ENCODE data around the gene ACTL9.

Gene ACTL9

DNA sequence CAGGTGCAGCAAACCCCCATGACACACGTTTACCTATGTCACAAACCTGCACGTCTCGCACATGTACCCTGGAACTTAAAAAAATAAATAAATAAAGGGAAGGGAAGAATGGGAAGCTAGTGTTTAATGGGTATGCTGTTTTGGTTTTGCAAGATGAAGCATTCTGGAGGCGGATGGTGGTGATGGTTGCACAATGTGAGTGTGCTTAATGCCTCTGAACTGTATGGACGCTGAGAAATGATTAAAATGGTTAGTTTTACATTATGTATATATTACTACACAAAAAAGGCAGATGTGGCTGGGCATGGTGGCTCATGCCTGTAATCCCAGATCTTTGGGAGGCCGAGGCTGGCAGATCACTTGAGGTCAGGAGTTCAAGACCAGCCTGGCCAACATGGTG lies 50.4 kb downstream of the ACTL9 start:
- Histone ChIP-seq H3K9me3 (ENCODE audit: insufficient read depth, low read depth, low read length) (no peaks in the 10 kb centered on the region), H3K9ac (ENCODE audit: low read depth, low read length, poor library complexity, severe bottlenecking) (no peak overlapping the region), H3K4me1 (ENCODE audit: insufficient read depth, low read length, poor library complexity, severe bottlenecking) (peaks cover 3% of the 10 kb centered on the region), H3F3A (ENCODE audit: low read depth) (no peaks in the 10 kb centered on the region), H3K27me3 (ENCODE audit: insufficient read depth, low read length, poor library complexity, severe bottlenecking) (no peaks in the 10 kb centered on the region), H4K20me1 (ENCODE audit: insufficient read depth, low read length, poor library complexity, severe bottlenecking) (no peaks in the 10 kb centered on the region), H3K4me2 (ENCODE audit: low read depth, low read length, poor library complexity, severe bottlenecking) (no peak overlapping the region), H3K9me2 (replicated peaks; ENCODE audit: low read depth, low read length) (no peaks in the 10 kb centered on the region), H3K79me2 (ENCODE audit: insufficient read depth, low read length) (no peaks in the 10 kb centered on the region), H3K4me3 (ENCODE audit: low read length, poor library complexity, severe bottlenecking) (no peak overlapping the region), H2AFZ (ENCODE audit: low read length) (no peak overlapping the region), H3K36me3 (ENCODE audit: insufficient read depth, low read length) (no peaks in the 10 kb centered on the region)
- TF ChIP-seq EZH2phosphoT487 (IDR thresholded peaks at IDR 0.05; ENCODE audit: borderline replicate concordance), result no peak
- TF ChIP-seq, protein P1, sequence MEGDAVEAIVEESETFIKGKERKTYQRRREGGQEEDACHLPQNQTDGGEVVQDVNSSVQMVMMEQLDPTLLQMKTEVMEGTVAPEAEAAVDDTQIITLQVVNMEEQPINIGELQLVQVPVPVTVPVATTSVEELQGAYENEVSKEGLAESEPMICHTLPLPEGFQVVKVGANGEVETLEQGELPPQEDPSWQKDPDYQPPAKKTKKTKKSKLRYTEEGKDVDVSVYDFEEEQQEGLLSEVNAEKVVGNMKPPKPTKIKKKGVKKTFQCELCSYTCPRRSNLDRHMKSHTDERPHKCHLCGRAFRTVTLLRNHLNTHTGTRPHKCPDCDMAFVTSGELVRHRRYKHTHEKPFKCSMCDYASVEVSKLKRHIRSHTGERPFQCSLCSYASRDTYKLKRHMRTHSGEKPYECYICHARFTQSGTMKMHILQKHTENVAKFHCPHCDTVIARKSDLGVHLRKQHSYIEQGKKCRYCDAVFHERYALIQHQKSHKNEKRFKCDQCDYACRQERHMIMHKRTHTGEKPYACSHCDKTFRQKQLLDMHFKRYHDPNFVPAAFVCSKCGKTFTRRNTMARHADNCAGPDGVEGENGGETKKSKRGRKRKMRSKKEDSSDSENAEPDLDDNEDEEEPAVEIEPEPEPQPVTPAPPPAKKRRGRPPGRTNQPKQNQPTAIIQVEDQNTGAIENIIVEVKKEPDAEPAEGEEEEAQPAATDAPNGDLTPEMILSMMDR (conservative IDR thresholded peaks at IDR 0.05; ENCODE audit: low read length), result no peak

All from Loucy (cell line).